HG03457 (cell line): Measurements from ENCODE around the gene FUT6.
"Not testable (repeated sequence)": the region's sequence is repeated elsewhere in the genome, so short reads cannot be mapped to it uniquely, and the experiment has no call there.

Experiments used
- ATAC-seq: cut with Tn5 transposase; IDR thresholded peaks from one replicate; pipeline ENCODE4 v1.9.1; 2021; ENCODE audit warnings: moderate number of reproducible peaks; ENCODE audit not compliant: unreplicated experiment

The FUT6 gene

DNA sequence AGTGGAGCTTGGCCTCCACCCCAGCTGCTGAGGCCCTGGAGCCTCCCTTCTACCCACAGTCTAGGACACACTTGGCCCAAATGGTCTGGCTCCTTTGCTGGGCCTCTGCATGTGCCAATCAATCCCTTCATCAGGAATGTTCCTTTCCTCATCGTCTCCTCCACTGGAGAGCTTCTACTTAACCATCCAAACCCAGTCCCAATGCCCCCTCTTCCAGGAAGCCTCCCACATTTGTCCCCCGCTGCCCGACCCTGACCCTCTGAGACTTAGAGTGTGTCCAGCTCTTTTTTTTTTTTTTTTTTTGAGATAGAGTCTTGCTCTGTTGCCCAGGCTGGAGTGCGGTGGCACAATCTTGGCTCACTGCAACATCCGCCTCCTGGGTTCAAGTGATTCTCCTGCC is 51.1 kb downstream of the FUT6 start:
- ATAC-seq = no peak

DNA sequence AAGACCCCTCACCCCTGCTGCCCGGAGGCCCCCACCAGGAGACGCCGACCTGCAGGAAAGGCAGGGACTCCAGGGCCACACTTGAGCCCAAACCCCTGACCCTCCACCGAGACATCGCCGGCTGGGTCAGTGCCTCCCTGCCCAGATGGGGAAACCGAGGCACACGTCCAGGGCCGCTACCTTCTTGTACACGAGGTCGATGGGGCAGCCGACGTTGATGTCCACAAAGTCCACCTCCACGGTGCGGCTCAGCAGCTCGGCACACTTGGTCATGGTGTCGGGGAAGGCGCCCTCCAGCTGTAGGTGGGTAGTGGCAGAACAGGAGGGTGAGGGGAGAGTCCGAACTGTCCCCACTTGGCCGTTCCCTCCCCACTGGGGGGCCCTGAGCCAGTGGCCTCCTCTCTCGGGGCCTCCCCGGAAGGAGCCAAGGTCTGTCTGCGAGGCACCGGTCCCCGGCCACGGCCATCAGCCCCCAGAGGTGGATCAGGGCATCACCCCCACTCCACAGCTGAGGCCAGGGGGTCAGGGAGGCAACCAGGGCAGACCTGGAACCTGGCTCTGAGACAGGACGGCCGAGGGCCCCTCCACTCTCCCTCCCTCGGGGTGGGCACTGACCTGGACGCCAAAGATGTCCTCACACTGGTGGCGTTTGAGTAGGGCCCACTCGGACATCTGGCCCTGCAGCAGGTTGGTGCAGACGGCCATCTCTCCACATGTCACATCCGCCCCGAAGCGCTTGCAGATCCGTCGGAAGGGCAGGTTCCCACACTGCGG is 51.9 kb downstream of the FUT6 start:
- no peak for ATAC-seq

DNA sequence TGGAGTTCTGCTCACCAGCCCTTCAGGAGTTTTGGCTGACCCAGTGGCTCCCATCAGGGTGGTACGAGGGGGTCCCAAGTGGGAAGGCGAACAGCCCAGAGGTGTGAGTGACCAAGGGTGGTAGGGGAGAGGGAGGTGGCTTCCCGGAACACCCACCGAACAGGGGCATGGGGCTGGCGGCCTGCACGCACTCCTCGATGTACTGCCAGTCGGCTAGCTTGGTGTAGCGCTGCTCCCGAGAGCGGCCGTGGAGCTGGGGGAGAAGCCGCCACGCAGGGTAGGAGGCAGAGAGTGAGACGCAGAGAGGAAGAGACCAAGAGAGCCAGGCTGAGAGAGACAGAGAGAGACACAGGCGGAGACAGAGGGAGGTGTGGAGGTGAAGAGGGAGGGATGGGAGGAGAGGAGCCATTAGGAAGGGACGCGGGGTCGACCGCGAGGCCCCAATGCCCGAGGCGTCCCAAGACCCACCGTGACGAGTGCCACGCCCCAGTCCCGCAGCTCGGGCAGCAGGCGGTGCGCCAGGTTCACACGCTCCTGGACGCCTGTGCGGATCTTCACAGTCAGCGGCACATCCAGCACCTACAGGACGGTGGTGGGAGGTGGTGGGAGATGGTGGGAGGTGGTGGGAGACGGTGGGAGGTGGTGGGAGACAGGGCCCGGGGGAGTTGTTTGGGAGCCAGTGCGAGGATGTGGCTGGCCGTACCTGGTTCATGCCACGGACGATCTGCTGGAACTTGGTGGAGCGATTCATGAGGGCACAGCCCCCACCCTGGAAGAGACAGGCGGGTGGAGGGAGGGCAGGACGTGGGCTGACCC is 52.7 kb downstream of the FUT6 start:
- no peak for ATAC-seq

DNA sequence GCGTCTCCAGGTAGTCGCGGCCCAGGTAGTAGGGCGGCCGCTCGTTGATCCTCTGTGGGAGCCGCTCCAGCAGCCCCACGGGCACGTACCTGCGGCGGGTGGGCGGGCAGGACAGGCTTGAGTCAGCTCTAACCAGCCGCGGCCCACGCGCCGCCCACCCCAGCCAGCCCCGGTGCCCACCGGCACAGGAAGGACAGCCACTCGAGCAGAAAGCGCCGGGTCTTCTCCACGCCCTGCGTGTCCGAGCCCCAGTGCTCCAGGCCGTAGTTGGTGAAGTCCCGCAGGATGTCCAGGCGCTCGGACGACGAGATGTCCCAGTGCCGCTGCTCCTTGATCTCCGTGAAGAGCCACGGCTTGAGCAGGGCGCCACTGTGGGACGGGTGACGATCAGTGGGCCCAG is 54.1 kb downstream of the FUT6 start:
- no peak for ATAC-seq

DNA sequence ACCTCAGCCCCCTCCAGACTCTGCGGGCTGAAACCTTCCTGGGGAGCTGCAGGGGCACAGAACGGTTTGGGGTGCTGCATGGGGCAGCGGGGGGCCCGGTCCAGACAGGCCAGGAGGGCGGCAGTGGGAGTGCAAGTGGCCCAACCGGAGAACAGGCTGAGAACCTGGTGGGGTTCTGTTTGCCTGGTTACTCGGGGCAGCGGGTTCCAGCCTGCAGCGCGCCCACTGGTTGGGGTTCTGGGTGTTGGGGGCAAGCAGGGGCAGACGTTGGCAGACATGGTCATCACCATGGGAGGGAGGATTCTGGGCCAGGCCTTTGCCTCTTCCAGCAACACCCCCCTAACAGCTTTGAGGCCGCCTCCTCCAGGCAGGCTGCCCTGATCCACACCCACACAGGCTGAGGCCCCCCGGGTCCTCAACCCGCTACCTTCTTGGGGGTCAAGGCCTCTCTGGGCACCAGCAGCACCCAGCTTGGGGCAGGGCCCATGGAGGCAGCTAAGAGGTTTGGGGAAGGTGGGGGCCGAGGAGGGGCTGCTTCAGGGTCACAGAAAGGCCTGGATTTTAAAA is 54.8 kb downstream of the FUT6 start, which contains the start of gene PRR22:
PRR22 (minus strand) TSS at position 166 of the 567 bp plus-strand sequence; CDS start at position 80, 86 bp downstream.
- ATAC-seq = no peak

DNA sequence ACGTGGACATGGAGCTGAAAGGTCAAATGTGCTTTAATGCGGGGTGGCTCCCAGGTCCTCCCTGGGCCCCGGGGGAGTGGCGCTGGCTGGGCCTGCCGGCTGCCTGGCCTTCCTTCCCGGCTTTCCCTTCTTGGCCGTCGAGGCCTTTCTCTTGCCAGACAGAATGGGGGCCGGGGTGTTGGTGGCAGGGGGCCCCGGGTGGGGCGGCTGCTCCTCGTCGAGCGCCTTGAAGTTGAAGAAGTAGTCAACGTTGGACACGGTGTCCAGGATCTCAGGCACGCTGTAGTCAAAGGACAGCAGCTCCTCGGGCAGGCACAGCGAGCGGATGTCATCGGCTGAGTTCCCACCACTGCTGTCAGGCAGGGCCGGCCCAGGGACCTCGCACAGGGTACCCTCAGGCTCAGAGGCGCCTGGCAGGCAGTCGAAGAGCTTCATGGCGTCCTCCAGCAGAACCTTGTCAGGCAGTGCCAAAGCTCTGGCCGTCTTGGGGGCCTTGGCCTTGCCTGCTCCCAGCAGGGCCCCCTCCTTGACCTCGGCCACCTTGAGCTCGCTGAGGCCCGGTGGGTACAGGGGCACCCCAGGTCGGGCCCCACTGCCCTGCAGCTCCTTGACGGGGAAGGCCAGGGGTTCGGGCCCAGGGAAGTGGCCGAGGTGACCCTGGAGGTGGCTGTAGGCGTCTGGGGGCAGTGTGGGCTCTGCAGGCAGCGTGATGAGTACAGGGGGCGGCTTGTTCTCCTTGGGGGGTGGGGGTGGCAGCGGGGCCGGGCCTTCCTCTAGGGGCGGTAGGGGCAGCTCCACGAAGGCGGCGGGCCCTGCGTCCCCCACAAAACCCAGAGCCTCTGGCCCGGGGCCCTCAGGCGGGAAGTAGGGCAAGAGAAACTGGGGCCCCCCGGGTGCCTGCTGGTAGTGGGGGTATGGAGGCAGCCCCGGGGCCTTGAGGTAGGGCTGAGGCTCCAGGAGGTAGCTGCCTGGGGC is 56.3 kb downstream of the FUT6 start:
- no peak for ATAC-seq

DNA sequence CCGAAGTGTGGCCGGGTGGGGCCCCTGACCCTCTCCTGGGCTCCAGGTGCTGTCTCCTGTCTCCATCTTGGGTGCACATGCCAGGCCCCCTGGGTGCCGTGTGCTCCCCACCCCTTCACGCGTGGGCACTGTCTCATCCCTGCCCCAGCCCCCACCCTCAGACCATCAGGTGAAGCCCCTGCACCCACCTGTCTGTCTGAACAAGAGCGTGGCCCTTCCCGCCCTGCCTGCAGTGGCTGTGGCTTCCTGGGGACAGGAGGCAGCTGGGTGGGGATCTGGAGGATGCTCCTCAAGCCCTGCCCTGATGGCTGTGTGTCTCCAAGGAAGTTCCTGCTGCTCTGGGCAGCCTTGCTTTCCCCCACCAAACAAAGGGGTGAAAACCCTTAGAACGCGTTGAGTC is 57.2 kb downstream of the FUT6 start:
- no peak for ATAC-seq

DNA sequence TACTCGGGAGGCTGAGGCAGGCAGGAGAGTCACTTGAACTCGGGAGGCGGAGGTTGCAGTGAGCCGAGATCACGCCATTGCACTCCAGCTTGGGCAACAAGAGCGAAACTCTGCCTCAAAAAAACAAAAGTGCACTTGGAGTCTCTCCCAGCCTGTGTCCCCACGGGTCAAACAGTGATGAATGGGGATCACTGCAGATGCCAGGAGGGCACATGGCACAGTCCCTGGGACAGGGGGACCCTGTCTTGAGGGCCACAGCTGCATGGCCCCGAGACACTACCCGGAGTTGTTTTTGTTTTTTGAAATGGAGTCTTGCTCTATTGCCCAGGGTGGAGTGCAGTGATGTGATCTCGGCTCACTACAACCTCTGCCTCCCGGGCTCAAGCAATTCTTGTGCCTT is 58.6 kb downstream of the FUT6 start:
- ATAC-seq = not testable (repeated sequence)
